NK-92 treated with Interleukin-12 subunit alpha and Interleukin-12 subunit beta, amount 100 ng/mL, for 24 hours (cell line): ENCODE results near the gene ACOD1.
A peak's percentile ranks its signal among the peaks of the same experiment; 100 is the strongest.
"Not testable (repeated sequence)": the region's sequence is repeated elsewhere in the genome, so short reads cannot be mapped to it uniquely, and the experiment has no call there.

ENCODE experiments used
- DNase-seq: peaks from one replicate; lab custom pipeline; 2025; lab: John Stamatoyannopoulos, UW

ACOD1 gene

GRCh38 chr13:76948149-76948548 lies at the start of gene ACOD1:
TSS of gene ACOD1 (plus strand) at chr13:76948511. CDS start at chr13:76948559, 48 bp downstream.
- DNase-seq = no peak

- not testable (repeated sequence) for DNase-seq
Measured at GRCh38 chr13:76899066-76899465, 49.2 kb upstream of the ACOD1 start.

- peak; percentile 44 for DNase-seq
Measured at GRCh38 chr13:76903544-76904162, 44.7 kb upstream of the ACOD1 start.

GRCh38 chr13:76904507-76904906 lies 43.8 kb upstream of the ACOD1 start:
- no peak for DNase-seq

GRCh38 chr13:76912476-76912875 lies 35.8 kb upstream of the ACOD1 start:
- DNase-seq = no peak

GRCh38 chr13:76913898-76914297 lies 34.4 kb upstream of the ACOD1 start:
- no peak for DNase-seq

- DNase-seq = no peak
Measured at GRCh38 chr13:76917095-76917494, 31.2 kb upstream of the ACOD1 start.

GRCh38 chr13:76917755-76918481 lies 30.4 kb upstream of the ACOD1 start:
- DNase-seq = not testable (repeated sequence)

- no peak for DNase-seq
Measured at GRCh38 chr13:76921516-76921915, 26.8 kb upstream of the ACOD1 start.

- no peak for DNase-seq
Measured at GRCh38 chr13:76925115-76925514, 23.2 kb upstream of the ACOD1 start.

GRCh38 chr13:76927955-76928354 lies 20.4 kb upstream of the ACOD1 start:
- DNase-seq = no peak

GRCh38 chr13:76928456-76928855 lies 19.9 kb upstream of the ACOD1 start:
- DNase-seq = no peak

- DNase-seq = no peak
Measured at GRCh38 chr13:76929320-76929719, 19.0 kb upstream of the ACOD1 start.

- DNase-seq = no peak
Measured at GRCh38 chr13:76929851-76930374, 18.4 kb upstream of the ACOD1 start.

GRCh38 chr13:76932076-76932475 lies 16.2 kb upstream of the ACOD1 start:
- no peak for DNase-seq

GRCh38 chr13:76934671-76935070 lies 13.6 kb upstream of the ACOD1 start:
- DNase-seq = no peak

- DNase-seq = no peak
Measured at GRCh38 chr13:76936763-76937162, 11.5 kb upstream of the ACOD1 start.

- no peak for DNase-seq
Measured at GRCh38 chr13:76937281-76937820, 11.0 kb upstream of the ACOD1 start.

- no peak for DNase-seq
Measured at GRCh38 chr13:76939215-76939614, 9.1 kb upstream of the ACOD1 start.

- DNase-seq = no peak
Measured at GRCh38 chr13:76942363-76942762, 5.9 kb upstream of the ACOD1 start.

GRCh38 chr13:76943646-76944045 lies 4.7 kb upstream of the ACOD1 start:
- no peak for DNase-seq

- no peak for DNase-seq
Measured at GRCh38 chr13:76944456-76944855, 3.9 kb upstream of the ACOD1 start.

- no peak for DNase-seq
Measured at GRCh38 chr13:76950101-76950500, 1.8 kb downstream of the ACOD1 start.
